Body of pancreas (tissue), 4 donors: Measurements from ENCODE around the gene TMEM178B.

Experiments
- CTCF ChIP-seq, 7 experiments: fragments of 450-650 bp in 4 of 7; fragments of 200-600 bp in 3 of 7; sonication (generic) in 3 of 7; IDR thresholded peaks; one replicate each; pipeline ENCODE4 v1.5.1; 2016 to 2019; ENCODE audit warnings: antibody characterized with exemption in 7 of 7
- POLR2A ChIP-seq, 3 donors: fragments of 450-650 bp; IDR thresholded peaks; one replicate each; pipeline ENCODE4 v1.6.1; 2016; ENCODE audit warnings: antibody characterized with exemption in 3 of 3, mild to moderate bottlenecking in 2 of 3

GRCh38 chr7:141361479-141361878 lies 287.6 kb downstream of the TMEM178B start:
- TF ChIP-seq CTCF (IDR thresholded peaks at IDR 0.05) = no peak
- no peak for TF ChIP-seq POLR2A (IDR thresholded peaks at IDR 0.05)
